PC-9 (cell line): ENCODE data around the gene KRTAP4-6. TPM values are rescaled to one million over a fixed set of nuclear protein-coding genes. Genes with fewer than 3 reads are reported as not detected.

Experiments
- BruUV-seq: library from RNA; stranded (reverse); fragments of 400-500 nt; replicated peaks from 2 replicates; lab custom pipeline; 2021; lab: Mats Ljungman, UMichigan
- CTCF ChIA-PET: fragments of 300-600 bp; sonication (Branson Sonifier 250); formaldehyde crosslinking; loops from one replicate; lab custom pipeline; 2022; ENCODE audit warnings: antibody characterized with exemption; lab: Charles Lee
- POLR2A ChIA-PET: fragments of 300-600 bp; sonication (Branson Sonifier 250); formaldehyde crosslinking; loops from one replicate; lab custom pipeline; 2022; ENCODE audit warnings: antibody characterized with exemption; ENCODE audit not compliant: unreplicated experiment; lab: Charles Lee
- DNase-seq, 2 experiments: peaks; one replicate each; pipeline versions ENCODE4 v3.0.0 to v3.0.0-alpha.2; 2015 to 2022; ENCODE audit warnings: mixed read lengths in 1 of 2
- H2AFZ ChIP-seq: fragments of 200-600 bp; sonication (generic); 2 replicates; pipeline ENCODE4 v1.8.1; 2017; ENCODE audit warnings: antibody characterized with exemption
- H3F3A ChIP-seq: fragments of 200-600 bp; sonication (generic); 2 replicates; pipeline ENCODE4 v1.8.1; 2017; ENCODE audit warnings: antibody characterized with exemption, mild to moderate bottlenecking, low read depth; ENCODE audit not compliant: insufficient read depth
- H3K27ac ChIP-seq: fragments of 200-600 bp; sonication (generic); 2 replicates; pipeline ENCODE4 v1.6.1; 2016; ENCODE audit warnings: mixed run types
- H3K27me3 ChIP-seq: fragments of 200-600 bp; sonication (generic); 2 replicates; pipeline ENCODE4 v1.6.1; 2016; ENCODE audit warnings: low read depth, mixed run types; ENCODE audit not compliant: insufficient read depth
- H3K36me3 ChIP-seq: fragments of 200-600 bp; sonication (generic); 2 replicates; pipeline ENCODE4 v1.6.1; 2016; ENCODE audit warnings: low read depth, mixed run types
- H3K4me1 ChIP-seq: fragments of 200-600 bp; sonication (generic); replicated peaks from 2 replicates; pipeline ENCODE4 v1.6.1; 2016; ENCODE audit warnings: mixed run types; ENCODE audit not compliant: insufficient read depth
- H3K4me2 ChIP-seq: fragments of 200-600 bp; sonication (generic); 2 replicates; pipeline ENCODE4 v1.6.1; 2017; ENCODE audit warnings: mixed run types
- H3K4me3 ChIP-seq: fragments of 200-600 bp; sonication (generic); 2 replicates; pipeline ENCODE4 v1.6.1; 2016; ENCODE audit warnings: mixed run types
- H3K79me2 ChIP-seq: fragments of 200-600 bp; sonication (generic); 2 replicates; pipeline ENCODE4 v1.6.1; 2017; ENCODE audit warnings: low read depth, mixed run types
- H3K9me2 ChIP-seq: fragments of 200-600 bp; sonication (generic); 2 replicates; pipeline ENCODE4 v1.8.1; 2017; ENCODE audit warnings: mild to moderate bottlenecking; ENCODE audit not compliant: insufficient read depth
- H3K9me3 ChIP-seq: fragments of 200-600 bp; sonication (generic); 2 replicates; pipeline ENCODE4 v1.8.1; 2016; ENCODE audit warnings: low read depth; ENCODE audit not compliant: insufficient read depth
- H4K20me1 ChIP-seq: fragments of 200-600 bp; sonication (generic); 2 replicates; pipeline ENCODE4 v1.8.1; 2017; ENCODE audit not compliant: insufficient read depth
- EZH2 ChIP-seq: fragments of 200-600 bp; sonication (generic); IDR thresholded peaks from 2 replicates; pipeline ENCODE4 v1.8.0; 2017; ENCODE audit warnings: antibody characterized with exemption, low read depth
- intact Hi-C: fragments of 100-400 bp; cut with micrococcal nuclease; formaldehyde crosslinking; loops from one replicate; pipeline ENCODE4 v1.10.0; 2022; ENCODE audit not compliant: unreplicated experiment
- total RNA-seq: library from RNA; stranded (reverse); gene quantifications from 2 replicates; pipeline ENCODE4 v1.2.3, GENCODE V29; 2021
- TF ChIP-seq, protein P1 (sequence below): fragments of 200-600 bp; sonication (generic); conservative IDR thresholded peaks from 2 replicates; pipeline ENCODE4 v1.6.1; 2017; ENCODE audit warnings: mixed run types, antibody characterized with exemption, mild to moderate bottlenecking, moderate library complexity

The KRTAP4-6 gene
- total RNA-seq, 1 experiment from 2014 or later, result not detected

DNA sequence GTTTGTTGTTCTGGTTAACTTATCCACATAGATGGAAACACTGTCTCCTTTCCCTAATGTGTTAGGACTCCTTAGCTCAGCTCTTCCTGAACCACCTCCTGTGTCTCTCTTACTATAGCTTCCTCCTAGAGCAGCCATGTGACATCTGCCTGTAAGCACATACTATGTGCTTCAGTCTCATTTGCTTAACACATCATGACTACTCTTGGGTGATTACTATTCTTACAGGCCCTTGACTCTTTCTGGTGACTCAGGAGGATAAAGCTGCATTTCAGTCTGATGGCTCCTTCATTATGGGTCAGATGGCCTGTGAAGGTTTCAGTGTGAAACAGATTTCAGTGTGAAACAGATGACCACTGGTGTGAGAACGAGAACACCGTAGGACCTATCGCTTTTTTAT, 38.0 kb upstream of the KRTAP4-6 start:
- H3K9me3 ChIP-seq, result no peaks in the 10 kb centered on the region
- H3F3A ChIP-seq, result no peaks in the 10 kb centered on the region
- H3K4me2 ChIP-seq, result no peak overlapping the region
- H3K79me2 ChIP-seq, result no peaks in the 10 kb centered on the region
- H3K27ac ChIP-seq, result no peak overlapping the region
- H3K4me3 ChIP-seq, result no peak overlapping the region
- no peaks in the 10 kb centered on the region for H3K9me2 ChIP-seq
- intact Hi-C loops, result no loop called here
- no peak overlapping the region for H2AFZ ChIP-seq
- no peaks in the 10 kb centered on the region for H3K27me3 ChIP-seq
- ChIA-PET CTCF (no interaction called here), POLR2A (interaction anchor here (0.7 kb wide), 1 partner anchor 1039 kb away, joined by 5 read pairs; no protein-coding TSS in a partner anchor)
- BruUV-seq, result no TSS peak
- H4K20me1 ChIP-seq, result no peaks in the 10 kb centered on the region
- TF ChIP-seq EZH2, result no peak
- TF ChIP-seq, protein P1, sequence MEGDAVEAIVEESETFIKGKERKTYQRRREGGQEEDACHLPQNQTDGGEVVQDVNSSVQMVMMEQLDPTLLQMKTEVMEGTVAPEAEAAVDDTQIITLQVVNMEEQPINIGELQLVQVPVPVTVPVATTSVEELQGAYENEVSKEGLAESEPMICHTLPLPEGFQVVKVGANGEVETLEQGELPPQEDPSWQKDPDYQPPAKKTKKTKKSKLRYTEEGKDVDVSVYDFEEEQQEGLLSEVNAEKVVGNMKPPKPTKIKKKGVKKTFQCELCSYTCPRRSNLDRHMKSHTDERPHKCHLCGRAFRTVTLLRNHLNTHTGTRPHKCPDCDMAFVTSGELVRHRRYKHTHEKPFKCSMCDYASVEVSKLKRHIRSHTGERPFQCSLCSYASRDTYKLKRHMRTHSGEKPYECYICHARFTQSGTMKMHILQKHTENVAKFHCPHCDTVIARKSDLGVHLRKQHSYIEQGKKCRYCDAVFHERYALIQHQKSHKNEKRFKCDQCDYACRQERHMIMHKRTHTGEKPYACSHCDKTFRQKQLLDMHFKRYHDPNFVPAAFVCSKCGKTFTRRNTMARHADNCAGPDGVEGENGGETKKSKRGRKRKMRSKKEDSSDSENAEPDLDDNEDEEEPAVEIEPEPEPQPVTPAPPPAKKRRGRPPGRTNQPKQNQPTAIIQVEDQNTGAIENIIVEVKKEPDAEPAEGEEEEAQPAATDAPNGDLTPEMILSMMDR, result no peak
- no peak for DNase-seq
- H3K36me3 ChIP-seq, result no peaks in the 10 kb centered on the region
- H3K4me1 ChIP-seq, result no peaks in the 10 kb centered on the region

DNA sequence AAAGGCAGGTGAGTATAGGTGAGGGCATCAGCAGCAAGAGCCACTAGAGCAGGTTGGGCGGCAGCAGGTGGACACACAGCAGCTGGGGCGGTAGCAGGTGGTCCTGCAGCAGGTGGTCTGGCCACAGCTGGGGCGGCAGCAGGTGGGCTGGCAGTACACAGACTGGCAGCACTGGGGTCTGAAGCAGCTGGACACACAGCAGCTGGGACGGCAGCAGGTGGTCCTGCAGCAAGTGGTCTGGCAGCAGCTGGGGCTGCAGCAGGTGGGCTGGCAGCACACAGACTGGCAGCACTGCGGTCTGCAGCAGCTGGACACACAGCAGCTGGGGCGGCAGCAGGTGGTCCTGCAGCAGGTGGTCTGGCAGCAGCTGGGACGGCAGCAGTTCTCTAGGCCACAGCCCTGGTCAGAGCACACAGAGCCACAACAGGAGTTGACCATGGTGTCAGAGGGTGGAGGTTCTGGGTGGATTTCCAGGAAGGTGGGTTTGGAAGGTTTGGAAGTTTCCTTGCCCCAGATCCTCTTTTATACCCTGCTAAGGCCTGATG, 37.5 kb upstream of the KRTAP4-6 start, which contains the start of gene KRTAP4-2:
TSS of gene KRTAP4-2 (minus strand) at position 495 of the 545 bp plus-strand sequence. CDS start at position 438, 57 bp downstream.
- TF ChIP-seq EZH2, result no peak
- TF ChIP-seq, protein P1, result no peak
- CTCF ChIA-PET, result no interaction called here
- intact Hi-C loops, result no loop called here

DNA sequence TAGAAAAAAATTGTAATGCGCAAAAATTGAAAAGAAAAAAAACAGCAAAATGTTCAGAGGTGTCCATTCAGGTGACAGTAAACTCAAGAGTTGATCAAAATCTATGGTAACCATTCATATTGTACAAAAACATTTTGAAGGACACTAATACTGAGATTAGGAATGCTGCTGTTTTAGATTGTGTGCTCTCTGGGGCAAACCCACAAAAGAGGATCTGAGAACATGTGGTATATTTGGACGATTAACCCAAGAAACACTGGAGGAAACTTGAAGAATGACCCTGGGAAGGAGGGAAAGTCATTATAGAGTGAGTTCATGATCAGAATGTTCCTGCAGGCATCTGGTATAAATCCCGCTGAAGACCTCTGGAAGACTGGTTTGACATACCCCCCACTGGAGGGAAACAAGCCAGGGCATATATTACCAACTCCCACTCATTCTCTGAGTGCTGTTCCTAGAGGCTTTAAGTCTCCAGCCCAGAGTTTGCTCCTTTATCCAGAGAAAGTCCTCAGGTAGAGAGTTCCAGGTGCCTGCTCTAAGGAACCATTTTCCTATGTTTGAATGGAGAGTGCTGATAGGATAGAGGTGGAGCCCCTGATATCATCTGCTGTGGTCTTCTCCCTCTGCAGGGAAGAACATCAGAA, 36.5 kb upstream of the KRTAP4-6 start:
- POLR2A ChIA-PET, result interaction anchor here (0.7 kb wide), 1 partner anchor 155 kb away, joined by 3 read pairs; no protein-coding TSS in a partner anchor
- H3F3A ChIP-seq, result no peaks in the 10 kb centered on the region
- H3K4me2 ChIP-seq, result no peak overlapping the region
- BruUV-seq, result no TSS peak
- no peak overlapping the region for H3K4me3 ChIP-seq
- intact Hi-C loops, result no loop called here
- no peaks in the 10 kb centered on the region for H3K79me2 ChIP-seq
- CTCF ChIA-PET, result no interaction called here
- H3K36me3 ChIP-seq, result no peaks in the 10 kb centered on the region
- no peaks in the 10 kb centered on the region for H3K4me1 ChIP-seq
- H3K9me2 ChIP-seq, result no peaks in the 10 kb centered on the region
- no peak overlapping the region for H2AFZ ChIP-seq
- no peak overlapping the region for H3K27ac ChIP-seq
- H3K9me3 ChIP-seq, result no peaks in the 10 kb centered on the region
- no peaks in the 10 kb centered on the region for H3K27me3 ChIP-seq
- no peak for DNase-seq
- TF ChIP-seq, protein P1, result no peak
- no peak for TF ChIP-seq EZH2
- H4K20me1 ChIP-seq, result no peaks in the 10 kb centered on the region

More for the DNA sequence above, 37.5 kb upstream of the KRTAP4-6 start, which contains the start of gene KRTAP4-2:
- DNase-seq, result no peak
- H3K4me2 ChIP-seq, result no peak within 1 kb of the TSS
- POLR2A ChIA-PET, result interaction anchor here (0.7 kb wide), 1 partner anchor 154 kb away, joined by 3 read pairs; no protein-coding TSS in a partner anchor
- H2AFZ ChIP-seq, result no peak within 1 kb of the TSS
- no peaks in the 10 kb centered on the region for H3F3A ChIP-seq
- no peak within 1 kb of the TSS for H3K27ac ChIP-seq
- H3K36me3 ChIP-seq, result no peaks in the 10 kb centered on the region
- no peaks in the 10 kb centered on the region for H3K79me2 ChIP-seq
- H3K27me3 ChIP-seq, result no peaks in the 10 kb centered on the region
- H3K9me3 ChIP-seq, result no peaks in the 10 kb centered on the region
- no TSS peak for BruUV-seq
- no peak within 1 kb of the TSS for H3K4me3 ChIP-seq
- H3K9me2 ChIP-seq, result no peaks in the 10 kb centered on the region
- H3K4me1 ChIP-seq, result no peaks in the 10 kb centered on the region
- H4K20me1 ChIP-seq, result no peaks in the 10 kb centered on the region
